ENCODE results near the gene TRIL. TPM values are rescaled to one million over a fixed set of nuclear protein-coding genes. Genes with fewer than 3 reads are reported as not detected.

Gene TRIL
- total and polyA plus RNA-seq, 2 of the 4 experiments (the other 2 are of a cell fraction): under 0.01 to 0.09 TPM

DNA sequence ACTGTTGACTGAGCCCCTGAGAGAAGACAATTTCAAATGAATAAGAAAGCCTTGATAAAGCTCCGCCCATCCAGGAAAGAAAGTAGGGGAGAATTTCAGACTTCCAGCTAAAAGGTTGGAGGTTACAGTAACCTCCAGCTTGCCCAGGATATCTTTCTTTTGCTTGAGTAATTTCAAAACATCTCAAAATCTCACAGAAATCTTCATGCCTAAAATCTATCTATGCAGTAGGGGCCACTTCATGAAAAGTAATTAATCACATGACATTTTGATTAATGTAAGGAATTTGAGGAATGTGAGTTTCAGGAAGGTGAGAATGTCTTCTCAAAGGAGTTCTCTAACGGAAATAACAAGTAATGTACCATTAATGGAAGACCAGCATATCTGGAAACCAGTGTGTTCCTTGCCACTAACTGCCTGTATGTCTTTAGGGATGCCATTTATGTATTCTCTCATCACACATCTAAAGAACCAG is 24.2 kb downstream of the TRIL start:
- no peak overlapping the region for H2AK5ac ChIP-seq (ENCODE audit: low read depth, low read length)
- no peak overlapping the region for H2AK9ac ChIP-seq (replicated peaks; ENCODE audit: low read depth, low read length, poor library complexity)
- DNase-seq (no peak), ATAC-seq (ENCODE audit: low read depth) (no peak)
- H3K14ac ChIP-seq (replicated peaks; ENCODE audit: low read depth, low read length): no peak overlapping the region
- TF ChIP-seq MAFK (IDR thresholded peaks at IDR 0.05; ENCODE audit: low read depth, low read length) (no peak), FOS (IDR thresholded peaks at IDR 0.05; ENCODE audit: low read depth, low read length) (no peak), CHD1 (IDR thresholded peaks at IDR 0.05; ENCODE audit: low read depth, low read length) (no peak), RFX5 (IDR thresholded peaks at IDR 0.05; ENCODE audit: low read depth, low read length) (no peak), BHLHE40 (IDR thresholded peaks at IDR 0.05; ENCODE audit: low read depth, low read length) (no peak), NFE2L2 (IDR thresholded peaks at IDR 0.05; ENCODE audit: low read depth, low read length) (no peak), RAD21 (IDR thresholded peaks at IDR 0.05; ENCODE audit: low read length) (no peak), MXI1 (IDR thresholded peaks at IDR 0.05; ENCODE audit: borderline replicate concordance, low read depth, low read length) (no peak), CEBPB (IDR thresholded peaks at IDR 0.05; ENCODE audit: low read depth, low read length) (no peak)
- TF ChIP-seq, protein P1, sequence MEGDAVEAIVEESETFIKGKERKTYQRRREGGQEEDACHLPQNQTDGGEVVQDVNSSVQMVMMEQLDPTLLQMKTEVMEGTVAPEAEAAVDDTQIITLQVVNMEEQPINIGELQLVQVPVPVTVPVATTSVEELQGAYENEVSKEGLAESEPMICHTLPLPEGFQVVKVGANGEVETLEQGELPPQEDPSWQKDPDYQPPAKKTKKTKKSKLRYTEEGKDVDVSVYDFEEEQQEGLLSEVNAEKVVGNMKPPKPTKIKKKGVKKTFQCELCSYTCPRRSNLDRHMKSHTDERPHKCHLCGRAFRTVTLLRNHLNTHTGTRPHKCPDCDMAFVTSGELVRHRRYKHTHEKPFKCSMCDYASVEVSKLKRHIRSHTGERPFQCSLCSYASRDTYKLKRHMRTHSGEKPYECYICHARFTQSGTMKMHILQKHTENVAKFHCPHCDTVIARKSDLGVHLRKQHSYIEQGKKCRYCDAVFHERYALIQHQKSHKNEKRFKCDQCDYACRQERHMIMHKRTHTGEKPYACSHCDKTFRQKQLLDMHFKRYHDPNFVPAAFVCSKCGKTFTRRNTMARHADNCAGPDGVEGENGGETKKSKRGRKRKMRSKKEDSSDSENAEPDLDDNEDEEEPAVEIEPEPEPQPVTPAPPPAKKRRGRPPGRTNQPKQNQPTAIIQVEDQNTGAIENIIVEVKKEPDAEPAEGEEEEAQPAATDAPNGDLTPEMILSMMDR (conservative IDR thresholded peaks at IDR 0.05; ENCODE audit: low read depth, low read length): no peak
- TF ChIP-seq, protein P2, sequence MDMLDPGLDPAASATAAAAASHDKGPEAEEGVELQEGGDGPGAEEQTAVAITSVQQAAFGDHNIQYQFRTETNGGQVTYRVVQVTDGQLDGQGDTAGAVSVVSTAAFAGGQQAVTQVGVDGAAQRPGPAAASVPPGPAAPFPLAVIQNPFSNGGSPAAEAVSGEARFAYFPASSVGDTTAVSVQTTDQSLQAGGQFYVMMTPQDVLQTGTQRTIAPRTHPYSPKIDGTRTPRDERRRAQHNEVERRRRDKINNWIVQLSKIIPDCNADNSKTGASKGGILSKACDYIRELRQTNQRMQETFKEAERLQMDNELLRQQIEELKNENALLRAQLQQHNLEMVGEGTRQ (IDR thresholded peaks at IDR 0.05; ENCODE audit: low read depth, low read length): no peak
- intact Hi-C loops (cut with micrococcal nuclease) (no loop called here), in situ Hi-C loops (cut with MboI; ENCODE audit: low sequenced_read_pairs) (no loop called here), dilution Hi-C loops (cut with HindIII; ENCODE audit: low sequenced_read_pairs, unreplicated experiment) (no loop called here)
- ChIA-PET POLR2A (ENCODE audit: unreplicated experiment) (no interaction called here), CTCF (interaction anchor here (1.3 to 3.2 kb wide), 2 partner anchors 12 to 173 kb away, joined by 4 to 13 read pairs; no protein-coding TSS in a partner anchor)
- no peak overlapping the region for H3K23ac ChIP-seq (ENCODE audit: low read depth, low read length)
- H3K9me1 ChIP-seq (ENCODE audit: insufficient read depth, low read length): no peaks in the 10 kb centered on the region
- no peak overlapping the region for H4K8ac ChIP-seq (ENCODE audit: low read depth in 2 of 2, low read length in 2 of 2)
- no peak overlapping the region for H4K5ac ChIP-seq (ENCODE audit: low read depth, low read length)
- no peak overlapping the region for H3K4me3 ChIP-seq (ENCODE audit: insufficient read depth, low read depth, low read length)
- no peak overlapping the region for H2AFZ ChIP-seq (replicated peaks; ENCODE audit: low read length, poor library complexity)
- H3K4me2 ChIP-seq (ENCODE audit: low read depth, low read length): no peak overlapping the region
- no peak overlapping the region for H2BK5ac ChIP-seq (ENCODE audit: low read depth, low read length, poor library complexity, severe bottlenecking)
- no peak overlapping the region for H2BK15ac ChIP-seq (ENCODE audit: low read depth, low read length)
- no peaks in the 10 kb centered on the region for H3K79me1 ChIP-seq (ENCODE audit: low read depth in 1 of 2, low read length in 2 of 2)
- no TSS peak for BruUV-seq (replicated peaks)
- no peaks in the 10 kb centered on the region for H3K9me3 ChIP-seq (ENCODE audit: control insufficient read depth, insufficient read depth, low read length)
- H2BK120ac ChIP-seq (ENCODE audit: low read depth, low read length): no peak overlapping the region
- H2BK20ac ChIP-seq (ENCODE audit: low read depth, low read length): no peak overlapping the region
- no peak overlapping the region for H3K27ac ChIP-seq (ENCODE audit: insufficient read depth, low read length)
- WGBS, 2 experiments (ENCODE audit: extremely low coverage in 2 of 2, insufficient read length in 1 of 2): no CpG with 5 or more reads among the region's 2 CpGs
- H3K18ac ChIP-seq (ENCODE audit: low read depth, low read length): no peak overlapping the region
- H4K20me1 ChIP-seq (ENCODE audit: insufficient read depth, low read length): no peaks in the 10 kb centered on the region
- no peak overlapping the region for H3K56ac ChIP-seq (ENCODE audit: extremely low read depth, insufficient read depth, low read length)
- H3K36me3 ChIP-seq (ENCODE audit: control insufficient read depth, insufficient read depth, low read length): no peaks in the 10 kb centered on the region
- no peak overlapping the region for H3K9ac ChIP-seq (ENCODE audit: low read depth, low read length)
- no peak overlapping the region for H3K4ac ChIP-seq (ENCODE audit: low read depth, low read length)
- H3K27me3 ChIP-seq (ENCODE audit: control insufficient read depth, insufficient read depth, low read length): peaks cover 26% of the 10 kb centered on the region
- no peak overlapping the region for H4K91ac ChIP-seq (ENCODE audit: insufficient read depth, low read depth, low read length)
- no peaks in the 10 kb centered on the region for H3K4me1 ChIP-seq (ENCODE audit: control insufficient read depth, insufficient read depth, low read length)
